ENCODE results near the gene PGK1.
"Not testable (repeated sequence)": the region's sequence is repeated elsewhere in the genome, so short reads cannot be mapped to it uniquely, and the experiment has no call there.

Gene PGK1

DNA sequence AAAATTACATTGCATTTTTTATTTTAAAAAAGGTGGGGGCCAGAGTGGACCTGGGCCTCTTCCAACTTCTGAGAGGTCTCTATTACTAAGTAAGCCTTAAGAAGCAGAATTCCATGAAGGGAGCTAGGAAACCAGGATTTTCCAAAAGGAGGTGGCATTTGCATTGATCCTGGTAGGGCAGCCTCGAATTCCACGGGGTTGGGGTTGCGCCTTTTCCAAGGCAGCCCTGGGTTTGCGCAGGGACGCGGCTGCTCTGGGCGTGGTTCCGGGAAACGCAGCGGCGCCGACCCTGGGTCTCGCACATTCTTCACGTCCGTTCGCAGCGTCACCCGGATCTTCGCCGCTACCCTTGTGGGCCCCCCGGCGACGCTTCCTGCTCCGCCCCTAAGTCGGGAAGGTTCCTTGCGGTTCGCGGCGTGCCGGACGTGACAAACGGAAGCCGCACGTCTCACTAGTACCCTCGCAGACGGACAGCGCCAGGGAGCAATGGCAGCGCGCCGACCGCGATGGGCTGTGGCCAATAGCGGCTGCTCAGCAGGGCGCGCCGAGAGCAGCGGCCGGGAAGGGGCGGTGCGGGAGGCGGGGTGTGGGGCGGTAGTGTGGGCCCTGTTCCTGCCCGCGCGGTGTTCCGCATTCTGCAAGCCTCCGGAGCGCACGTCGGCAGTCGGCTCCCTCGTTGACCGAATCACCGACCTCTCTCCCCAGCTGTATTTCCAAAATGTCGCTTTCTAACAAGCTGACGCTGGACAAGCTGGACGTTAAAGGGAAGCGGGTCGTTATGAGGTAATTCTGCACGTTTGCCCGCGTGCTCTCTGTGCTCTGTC is at the start of gene PGK1:
Gene PGK1, plus strand, starts transcription at position 626 of the 824 bp plus-strand sequence. Its CDS starts 93 bp downstream, at position 719.
- peak; percentile 73 for DNase-seq (ENCODE audit: low read depth)

DNA sequence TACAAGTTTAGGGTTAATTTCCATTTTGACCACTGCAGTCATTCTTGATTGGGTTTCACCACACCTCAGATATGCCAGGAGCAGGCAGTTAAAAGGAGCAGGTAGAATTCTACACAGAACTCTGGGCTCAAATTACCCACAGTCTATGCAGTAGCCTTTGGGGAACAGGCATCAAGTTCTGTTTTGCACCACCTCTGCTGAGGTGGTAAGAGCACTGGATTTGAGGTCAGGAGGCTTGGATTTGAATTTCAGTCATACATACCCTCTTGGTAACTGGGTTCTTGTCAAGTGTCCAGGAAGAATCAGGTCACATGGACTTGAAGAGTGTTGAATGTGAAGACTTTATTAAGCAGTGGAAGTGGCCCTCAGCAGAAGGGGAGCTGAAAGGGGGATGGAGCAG is 40.4 kb upstream of the PGK1 start:
- DNase-seq (ENCODE audit: low read depth): no peak

DNA sequence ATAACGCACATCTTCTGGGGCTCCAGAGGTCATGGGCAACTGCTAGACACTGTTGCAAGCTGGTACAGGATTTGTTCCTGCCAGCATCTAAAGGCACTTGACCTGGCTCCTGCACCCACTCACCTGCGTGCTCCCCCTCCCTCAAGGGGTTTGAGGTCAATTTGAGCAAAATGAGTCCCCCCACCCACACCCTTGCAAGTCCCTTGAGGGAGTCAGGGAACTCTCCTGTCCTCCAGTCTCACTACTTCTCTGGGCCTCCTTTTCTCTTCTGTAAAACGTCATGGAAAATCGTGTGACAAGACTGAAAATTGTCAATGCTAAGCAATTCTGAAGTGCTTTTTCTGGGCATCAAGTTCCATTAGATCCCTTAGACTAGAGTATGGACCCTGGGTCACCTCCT is 39.9 kb upstream of the PGK1 start:
- DNase-seq (ENCODE audit: low read depth): no peak

DNA sequence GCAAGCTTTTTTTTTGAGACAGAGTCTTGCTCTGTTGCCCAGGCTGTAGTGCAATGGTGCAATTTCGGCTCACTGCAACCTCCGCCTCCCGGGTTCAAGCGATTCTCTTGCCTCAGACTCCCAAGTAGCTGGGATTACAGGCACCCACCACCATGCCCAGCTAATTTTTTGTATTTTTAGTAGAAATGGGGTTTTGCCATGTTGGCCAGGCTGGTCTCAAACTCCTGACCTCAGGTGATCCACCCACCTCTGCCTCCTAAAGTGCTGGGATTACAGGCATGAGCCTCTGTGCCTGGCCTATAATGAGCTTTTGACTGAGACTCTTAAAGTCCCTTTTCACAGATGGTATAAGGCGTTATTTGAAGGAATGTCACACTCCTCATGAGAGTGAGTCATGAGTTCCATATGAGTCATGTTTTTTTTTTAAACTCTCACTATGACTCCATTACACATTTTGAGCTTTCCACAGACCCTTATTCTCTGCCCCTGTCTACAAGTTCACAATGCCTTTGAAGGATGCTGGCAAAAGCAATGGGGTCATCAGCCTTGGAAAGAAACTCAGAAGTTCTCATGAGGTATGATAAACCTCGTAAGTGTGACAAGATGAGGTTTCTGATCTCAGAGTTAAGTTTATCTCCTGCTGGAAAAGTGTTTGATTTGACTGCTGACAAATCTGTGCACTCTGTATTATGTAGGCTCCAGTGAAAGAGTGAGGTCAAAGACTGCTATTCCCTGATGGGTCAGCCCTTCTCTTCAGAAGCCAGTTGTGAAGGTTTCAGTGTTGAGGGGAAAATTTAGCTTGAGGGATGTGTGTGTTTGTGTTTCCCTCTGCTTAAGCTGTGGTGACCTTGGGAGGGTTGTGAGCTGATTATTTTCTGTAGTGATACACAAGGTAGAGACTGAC is 39.1 kb upstream of the PGK1 start:
- DNase-seq (ENCODE audit: low read depth): not testable (repeated sequence)

GRCh38 chrX:78066110-78066509 is 37.9 kb upstream of the PGK1 start:
- no peak for DNase-seq (ENCODE audit: low read depth)

DNA sequence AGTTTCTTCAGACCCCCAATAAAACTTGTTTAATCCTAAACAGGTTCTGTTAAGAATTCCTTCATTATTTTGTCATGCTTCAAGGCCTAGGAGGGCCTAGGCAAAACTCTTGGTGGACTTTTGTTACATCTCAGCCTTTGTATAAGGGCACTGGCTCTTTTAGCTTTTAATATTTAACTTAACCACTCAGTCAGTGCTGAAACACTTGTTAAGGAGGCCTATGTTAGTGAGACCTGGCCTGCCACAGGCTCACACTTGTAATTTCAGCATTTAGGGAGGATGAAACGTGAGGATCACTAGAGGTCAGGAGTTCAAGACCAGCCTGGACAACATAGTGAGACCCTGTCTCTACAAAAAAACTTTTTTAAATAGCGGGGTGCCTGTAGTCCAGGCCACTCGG is 32.7 kb upstream of the PGK1 start:
- no peak for DNase-seq (ENCODE audit: low read depth)

DNA sequence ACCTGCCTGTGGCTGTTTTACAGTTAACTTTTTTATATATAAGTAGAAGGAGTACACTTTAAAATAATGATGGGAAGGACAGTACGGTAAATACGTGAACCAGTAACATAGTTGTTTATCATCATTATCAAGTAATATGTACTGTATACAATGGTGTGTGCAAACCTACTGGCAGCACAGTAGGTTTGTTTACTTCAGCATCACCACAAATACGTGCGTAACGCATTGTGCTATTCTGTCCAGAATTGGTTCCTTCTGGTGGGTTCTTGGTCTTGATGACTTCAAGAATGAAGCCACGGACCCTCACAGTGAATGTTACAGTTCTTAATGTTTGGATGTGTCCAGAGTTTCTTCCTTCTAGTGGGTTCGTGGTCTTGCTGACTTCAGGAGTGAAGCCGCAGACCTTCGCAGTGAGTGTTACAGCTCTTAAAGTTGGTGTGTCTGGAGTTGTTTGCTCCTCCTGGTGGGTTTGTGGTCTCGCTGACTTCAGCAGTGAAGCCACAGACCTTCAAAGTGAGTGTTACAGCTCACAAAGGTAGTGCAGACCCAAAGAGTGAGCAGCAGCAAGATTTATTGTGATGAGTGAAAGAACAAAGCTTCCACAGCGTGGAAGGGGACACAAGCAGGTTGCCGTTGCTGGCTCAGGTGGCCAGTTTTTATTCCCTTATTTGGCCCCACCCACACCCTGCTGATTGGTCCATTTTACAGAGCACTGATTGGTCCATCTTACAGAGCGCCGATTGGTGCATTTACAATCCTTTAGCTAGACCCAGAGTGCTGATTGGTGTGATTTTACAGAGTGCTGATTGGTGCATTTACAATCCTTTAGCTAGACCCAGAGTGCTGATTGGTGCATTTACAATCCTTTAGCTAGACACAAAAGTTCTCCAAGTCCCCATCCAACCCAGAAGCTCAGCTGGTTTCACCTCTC is 30.6 kb upstream of the PGK1 start:
- not testable (repeated sequence) for DNase-seq (ENCODE audit: low read depth)

DNA sequence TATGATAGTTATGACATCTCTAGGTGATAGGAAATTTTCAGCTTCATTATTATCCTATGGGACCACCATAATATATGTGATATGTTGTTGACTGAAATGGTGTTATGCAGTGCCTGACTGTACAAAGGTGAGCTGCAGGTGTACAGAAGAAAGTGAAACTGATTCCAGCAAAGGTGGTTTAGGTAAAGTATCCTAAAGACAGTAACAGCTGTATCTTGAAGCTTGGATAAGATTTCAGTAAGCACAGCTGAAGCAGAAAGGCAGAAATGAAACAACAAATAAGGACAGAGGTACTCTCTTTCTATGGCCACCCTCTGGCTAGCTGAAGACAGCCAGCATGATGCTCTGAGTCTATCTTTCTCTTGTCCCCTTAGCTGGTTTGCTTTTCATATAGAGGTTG is 30.0 kb upstream of the PGK1 start:
- DNase-seq (ENCODE audit: low read depth): no peak

DNA sequence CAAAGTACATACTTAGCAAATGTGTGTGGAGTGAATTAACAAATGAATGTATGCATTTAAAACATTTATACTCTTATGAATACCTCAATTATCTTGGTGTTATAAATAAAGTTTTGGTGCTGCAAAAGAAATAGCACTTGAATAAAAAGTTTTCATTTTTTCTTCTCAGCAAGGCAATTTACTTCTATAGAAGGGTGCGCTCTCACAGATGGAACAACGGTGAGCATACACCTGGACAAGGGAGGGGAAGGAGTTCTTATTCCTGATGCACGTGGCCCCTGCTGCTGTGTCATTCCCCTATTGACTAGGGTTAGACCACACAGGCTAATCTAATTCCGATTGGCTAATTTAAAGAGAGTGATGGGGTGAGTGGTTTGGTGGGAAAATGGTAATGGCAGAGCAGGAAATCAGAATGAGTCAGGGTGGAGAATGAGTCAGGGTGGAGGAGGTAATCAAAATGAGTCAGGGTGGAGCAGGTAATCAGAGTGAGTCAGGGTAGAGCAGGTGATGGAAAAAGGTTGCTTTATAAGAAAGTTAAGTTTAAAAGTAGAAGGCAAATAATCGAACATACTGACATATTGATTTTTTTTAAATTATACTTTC is 28.2 kb upstream of the PGK1 start:
- DNase-seq (ENCODE audit: low read depth): no peak

DNA sequence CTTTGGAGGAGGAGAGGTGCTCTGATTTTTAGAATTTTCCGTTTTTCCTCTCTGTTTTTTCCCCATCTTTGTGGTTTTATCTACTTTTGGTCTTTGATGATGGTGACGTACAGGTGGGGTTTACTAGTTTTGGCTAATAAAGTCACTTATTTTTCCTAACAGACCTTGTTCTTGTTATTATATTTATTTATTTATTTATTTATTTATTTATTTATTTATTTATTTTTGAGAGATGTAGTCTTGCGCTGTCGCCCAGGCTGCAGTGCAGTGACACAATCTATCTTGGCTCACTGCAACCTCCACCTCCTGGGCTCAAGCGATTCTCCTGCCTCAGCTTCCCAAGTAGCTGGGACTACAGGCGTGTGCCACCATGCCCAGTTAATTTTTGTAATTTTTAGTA is 22.6 kb upstream of the PGK1 start:
- DNase-seq (ENCODE audit: low read depth): not testable (repeated sequence)

- no peak for DNase-seq (ENCODE audit: low read depth)
Observed at GRCh38 chrX:78092296-78092695, 11.8 kb upstream of the PGK1 start.

DNA sequence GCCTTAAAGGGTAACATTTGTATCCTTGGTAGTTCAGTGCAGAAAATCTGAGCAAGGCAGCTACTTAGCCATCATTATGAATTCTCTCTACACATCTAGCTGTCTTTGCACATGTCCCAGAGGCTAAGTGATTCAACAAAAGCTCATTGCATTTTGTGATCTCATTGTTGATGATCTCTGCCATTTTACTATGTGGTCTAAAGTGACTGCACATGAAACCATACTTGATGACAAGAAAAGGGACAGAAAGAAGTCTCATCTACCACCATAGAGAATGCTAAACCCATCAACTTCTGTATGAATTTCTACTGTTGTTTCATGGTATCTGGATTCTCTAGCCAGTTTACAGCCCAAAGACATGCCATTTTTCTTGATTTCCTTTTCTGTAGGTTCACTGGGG is 5.9 kb upstream of the PGK1 start:
- DNase-seq (ENCODE audit: low read depth): no peak

DNA sequence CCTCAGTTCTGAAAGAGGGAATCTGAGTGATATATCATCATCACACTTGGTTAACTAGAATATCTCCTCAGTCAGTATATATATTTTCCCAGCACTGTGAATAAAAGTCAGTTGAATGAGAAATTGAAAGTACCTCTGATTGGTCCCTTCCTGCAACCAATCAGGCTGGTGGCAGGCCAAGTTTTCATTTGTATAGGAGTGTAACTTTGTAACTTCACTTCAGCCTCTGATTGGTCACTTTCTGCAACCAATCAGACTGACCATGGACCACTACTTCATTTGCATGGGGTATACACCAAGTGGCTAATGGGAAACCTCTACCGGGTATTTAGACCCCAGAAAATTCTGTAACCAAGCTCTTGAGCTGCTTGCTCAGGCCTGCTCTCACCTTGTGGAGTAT is 2.0 kb upstream of the PGK1 start:
- no peak for DNase-seq (ENCODE audit: low read depth)

GRCh38 chrX:78103001-78103622 is 936 bp upstream of the PGK1 start:
- DNase-seq (ENCODE audit: low read depth): no peak

- DNase-seq (ENCODE audit: low read depth): no peak
Observed at GRCh38 chrX:78104447-78105176, 564 bp downstream of the PGK1 start.

- DNase-seq (ENCODE audit: low read depth): no peak
Observed at GRCh38 chrX:78105944-78106650, 2.0 kb downstream of the PGK1 start.

DNA sequence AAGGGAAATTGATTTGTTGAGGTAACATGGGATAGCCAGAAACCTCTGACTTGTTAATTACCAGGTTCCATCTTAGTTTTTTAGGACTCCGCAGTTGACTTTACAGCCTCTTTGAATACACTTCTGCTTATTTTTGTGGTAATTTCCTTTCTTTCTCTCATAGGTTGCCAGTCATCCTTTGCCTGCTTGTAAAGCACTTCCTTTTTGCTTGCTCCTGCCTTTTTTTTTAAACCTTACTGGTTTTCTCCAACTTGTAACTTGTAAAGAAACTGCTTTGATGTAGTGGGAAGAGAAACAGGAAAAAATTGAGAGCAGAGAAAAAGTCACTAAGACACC is 2.6 kb downstream of the PGK1 start:
- no peak for DNase-seq (ENCODE audit: low read depth)

DNA sequence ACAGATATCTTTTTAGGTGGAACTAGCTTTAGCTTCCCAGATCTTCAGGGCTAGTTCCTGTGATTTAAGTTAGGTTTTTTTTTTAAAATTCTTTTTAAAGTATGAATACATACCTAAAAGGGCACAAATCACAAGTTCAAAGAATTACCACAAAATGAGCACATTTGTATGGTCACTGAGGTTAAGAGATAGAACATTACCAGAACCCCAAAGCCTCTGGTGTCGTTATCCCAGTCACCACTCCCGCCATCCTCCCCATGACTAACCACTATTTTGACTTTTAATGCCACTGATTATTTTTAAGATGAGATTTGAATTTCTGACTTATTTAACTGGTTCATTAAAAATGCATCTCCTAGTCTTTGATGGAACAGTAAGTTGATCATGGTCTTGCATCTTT is 5.4 kb downstream of the PGK1 start:
- DNase-seq (ENCODE audit: low read depth): no peak

GRCh38 chrX:78111140-78111931 is 7.3 kb downstream of the PGK1 start:
- no peak for DNase-seq (ENCODE audit: low read depth)

Measured in stimulated activated CD8-positive, alpha-beta memory T cell treated with anti-CD3 and anti-CD28 coated beads, Interleukin-15, amount 100 ng/mL, for 24 hours (primary cell).